B cell (primary cell): ENCODE results near the gene AK8. TPM values are rescaled to one million over a fixed set of nuclear protein-coding genes. Genes with fewer than 3 reads are reported as not detected.

Experiments
- ATAC-seq: fragments of 200-7000 bp; cut with Tn5 transposase; one replicate; pipeline ENCODE4 v1.10.0; 2021; ENCODE audit warnings: low read depth, mild to moderate bottlenecking, moderate number of reproducible peaks, moderate library complexity
- CTCF ChIA-PET: fragments of 350-600 bp; sonication (Branson Sonifier 250); formaldehyde crosslinking; loops from one replicate; lab custom pipeline; 2021; ENCODE audit warnings: antibody characterized with exemption, inconsistent platforms; lab: Charles Lee
- POLR2A ChIA-PET: fragments of 350-600 bp; sonication (Branson Sonifier 250); formaldehyde crosslinking; loops from one replicate; lab custom pipeline; 2021; ENCODE audit warnings: antibody characterized with exemption; lab: Charles Lee
- DNase-seq: peaks from one replicate; pipeline ENCODE4 v3.0.0; 2013
- H2AFZ ChIP-seq: 2 replicates; pipeline ENCODE4 v1.6.1; 2012; ENCODE audit warnings: mild to moderate bottlenecking, low read depth, low read length; ENCODE audit not compliant: insufficient read depth, poor library complexity, severe bottlenecking
- H3K27ac ChIP-seq, 2 donors: 1 replicate in 1 of 2; 2 replicates in 1 of 2; pipeline ENCODE4 v1.5.1; 2012 to 2013; ENCODE audit warnings: low read length in 2 of 2, mild to moderate bottlenecking in 2 of 2, moderate library complexity in 1 of 2
- H3K27me3 ChIP-seq, 4 experiments: fragments of 200-600 bp in 1 of 4; sonication (generic) in 1 of 4; replicated peaks in 1 of 4; 1 replicate in 2 of 4; 2 replicates in 2 of 4; pipeline versions ENCODE4 v1.6.1 to v1.7.0; 2013 to 2016; ENCODE audit warnings: low read length in 3 of 4, mild to moderate bottlenecking in 2 of 4, mixed read lengths in 1 of 4, moderate library complexity in 1 of 4; ENCODE audit not compliant: insufficient read depth in 4 of 4, control insufficient read depth in 3 of 4; ENCODE audit errors: control extremely low read depth in 1 of 4
- H3K36me3 ChIP-seq, 2 experiments: replicated peaks in 1 of 2; 1 replicate in 1 of 2; 2 replicates in 1 of 2; pipeline versions ENCODE4 v1.6.1 to v1.7.1; 2013; ENCODE audit warnings: low read length in 1 of 2; ENCODE audit not compliant: insufficient read depth in 2 of 2, control insufficient read depth in 1 of 2; ENCODE audit errors: control extremely low read depth in 1 of 2, extremely low read depth in 1 of 2
- H3K4me1 ChIP-seq, 2 donors: fragments of 200-600 bp in 1 of 2; sonication (generic) in 1 of 2; 1 replicate in 1 of 2; 2 replicates in 1 of 2; pipeline versions ENCODE4 v1.5.1 to v1.6.1; 2013 to 2017; ENCODE audit warnings: low read length in 2 of 2; ENCODE audit not compliant: control insufficient read depth in 2 of 2, insufficient read depth in 2 of 2
- H3K4me2 ChIP-seq: replicated peaks from 2 replicates; pipeline ENCODE3; 2012; ENCODE audit warnings: mild to moderate bottlenecking, low read depth, low read length; ENCODE audit not compliant: poor library complexity, severe bottlenecking
- H3K4me3 ChIP-seq, 5 experiments: fragments of 200-600 bp in 1 of 5; sonication (generic) in 1 of 5; 1 replicate in 3 of 5; 2 replicates in 2 of 5; pipeline versions ENCODE4 v1.5.1 to v1.7.0; 2011 to 2016; ENCODE audit warnings: low read length in 4 of 5, mild to moderate bottlenecking in 4 of 5, low read depth in 2 of 5, control low read depth in 1 of 5, moderate library complexity in 1 of 5; ENCODE audit not compliant: insufficient read depth in 1 of 5; ENCODE audit errors: control extremely low read depth in 1 of 5, extremely low read depth in 1 of 5
- H3K79me2 ChIP-seq: fragments of 200-600 bp; sonication (generic); one replicate; pipeline ENCODE4 v1.6.0; 2016; ENCODE audit warnings: low read length; ENCODE audit not compliant: control insufficient read depth, insufficient read depth
- H3K9ac ChIP-seq: fragments of 200-600 bp; sonication (generic); 2 replicates; pipeline ENCODE4 v1.6.1; 2017; ENCODE audit warnings: mild to moderate bottlenecking, low read length, moderate library complexity
- H3K9me3 ChIP-seq, 3 donors: one replicate each; pipeline versions ENCODE4 v1.6.1 to v1.7.1; 2013; ENCODE audit warnings: low read length in 2 of 3; ENCODE audit not compliant: control insufficient read depth in 2 of 3, insufficient read depth in 1 of 3; ENCODE audit errors: control extremely low read depth in 1 of 3
- H4K20me1 ChIP-seq: 2 replicates; pipeline ENCODE4 v1.6.0; 2012; ENCODE audit warnings: mild to moderate bottlenecking, low read length; ENCODE audit not compliant: insufficient read depth, control insufficient read depth, poor library complexity, severe bottlenecking
- H3K27ac Mint-ChIP-seq: one replicate; pipeline ENCODE4 v1.8.0; 2021; ENCODE audit warnings: mixed read lengths
- H3K27me3 Mint-ChIP-seq: one replicate; pipeline ENCODE4 v1.8.0; 2021; ENCODE audit warnings: mixed read lengths
- H3K4me1 Mint-ChIP-seq: one replicate; pipeline ENCODE4 v1.8.0; 2021; ENCODE audit warnings: mixed read lengths
- H3K4me3 Mint-ChIP-seq: one replicate; pipeline ENCODE4 v1.8.0; 2021; ENCODE audit warnings: mixed read lengths
- H3K9me3 Mint-ChIP-seq: one replicate; pipeline ENCODE4 v1.8.0; 2022; ENCODE audit warnings: mixed read lengths; ENCODE audit not compliant: insufficient read depth
- CTCF ChIP-seq: fragments of 200-600 bp; IDR thresholded peaks from one replicate; pipeline ENCODE4 v1.8.0; 2022; ENCODE audit warnings: antibody characterized with exemption, mild to moderate bottlenecking
- EZH2 ChIP-seq: IDR thresholded peaks from 2 replicates; pipeline ENCODE4 v1.6.1; 2012; ENCODE audit warnings: borderline replicate concordance, low read depth, mild to moderate bottlenecking, moderate library complexity, low read length; ENCODE audit not compliant: insufficient read depth, poor library complexity, severe bottlenecking
- WGBS: methylation state at CpG from one replicate; pipeline ENCODE4 v1.1.5; 2013; ENCODE audit warnings: missing lambda C conversion rate; ENCODE audit not compliant: insufficient coverage; 5-methylcytosine and 5-hydroxymethylcytosine counted together
- intact Hi-C: fragments of 100-400 bp; cut with micrococcal nuclease; formaldehyde crosslinking; loops from one replicate; pipeline ENCODE4 v1.10.0; 2022
- polyA plus RNA-seq: library from polyadenylated mRNA; depleted of rRNA; stranded (reverse); fragments of >200 nt; gene quantifications from 2 replicates; pipeline ENCODE4 v1.2.3, GENCODE V29; 2012
- total RNA-seq, 2 donors: library from RNA; stranded (reverse); fragments of 120-200 nt in 1 of 2; gene quantifications; 1 replicate in 1 of 2; 2 replicates in 1 of 2; pipeline versions ENCODE4 v1.2.3 to v1.2.4, GENCODE V29; 2013 to 2022

AK8 gene
- total and polyA plus RNA-seq, 2 donors (not counting 1 experiment from before 2014, with no cell fraction given), result 1.9 to 8.6 TPM

GRCh38 chr9:132908635-132909034, 30.6 kb upstream of the AK8 start:
- CTCF ChIA-PET, result interaction anchor here (2.2 kb wide), 1 partner anchor 9 kb away, joined by 7 read pairs; no protein-coding TSS in a partner anchor
- H3K79me2 ChIP-seq, result no peaks in the 10 kb centered on the region
- H3K9me3 ChIP-seq, result no peaks in the 10 kb centered on the region
- no peak for DNase-seq
- H3K27ac ChIP-seq, result no peak overlapping the region
- H3K27me3 ChIP-seq, result no peaks in the 10 kb centered on the region
- H3K36me3 ChIP-seq, result peaks cover 0 to 67% of the 10 kb centered on the region in 2 experiments
- H3K4me2 ChIP-seq, result no peak overlapping the region
- H3K4me1 Mint-ChIP-seq, result no peaks in the 10 kb centered on the region
- no peaks in the 10 kb centered on the region for H3K27me3 Mint-ChIP-seq
- no peak overlapping the region for H3K27ac Mint-ChIP-seq
- no peak overlapping the region for H3K4me3 Mint-ChIP-seq
- ATAC-seq, result no peak
- H3K4me1 ChIP-seq, result no peaks in the 10 kb centered on the region
- H3K4me3 ChIP-seq, result no peak overlapping the region
- H3K9me3 Mint-ChIP-seq, result no peaks in the 10 kb centered on the region
- POLR2A ChIA-PET, result no interaction called here
- TF ChIP-seq CTCF (no peak), EZH2 (no peak)
- 100% methylated on average over 3 of the region's 7 CpGs for WGBS
- intact Hi-C loops, result loop anchor here (10.0 kb wide), 1 partner anchor 234 kb away; the partner anchor contains the start of gene GTF3C4
- H4K20me1 ChIP-seq, result no peaks in the 10 kb centered on the region
- H3K9ac ChIP-seq, result no peak overlapping the region
- H2AFZ ChIP-seq, result no peak overlapping the region

- Mint-ChIP-seq H3K27ac (no peak overlapping the region), H3K4me1 (peaks cover 9% of the 10 kb centered on the region), H3K4me3 (no peak overlapping the region), H3K9me3 (no peaks in the 10 kb centered on the region), H3K27me3 (no peaks in the 10 kb centered on the region)
- ATAC-seq (no peak), DNase-seq (no peak)
- Histone ChIP-seq H3K9me3 (no peaks in the 10 kb centered on the region), H3K27me3 (no peaks in the 10 kb centered on the region), H2AFZ (no peak overlapping the region), H4K20me1 (no peaks in the 10 kb centered on the region), H3K36me3 (peaks cover 3 to 64% of the 10 kb centered on the region in 2 experiments), H3K4me1 (peaks cover 0 to 5% of the 10 kb centered on the region in 2 donors), H3K79me2 (no peaks in the 10 kb centered on the region), H3K4me3 (no peak overlapping the region), H3K27ac (no peak overlapping the region), H3K4me2 (no peak overlapping the region), H3K9ac (no peak overlapping the region)
- ChIA-PET POLR2A (interaction anchor here (0.7 kb wide), 1 partner anchor 41 kb away, joined by 5 read pairs; no protein-coding TSS in a partner anchor), CTCF (no interaction called here)
- WGBS, result 97% methylated on average over 12 of the region's 12 CpGs
- no peak for TF ChIP-seq CTCF
- intact Hi-C loops, result loop anchor here (10.0 kb wide), 1 partner anchor 231 kb away; the partner anchor contains the start of gene GTF3C4
Observed at GRCh38 chr9:132905726-132906125, 27.6 kb upstream of the AK8 start.
